ENCODE data around the gene PPM1A.

DNA sequence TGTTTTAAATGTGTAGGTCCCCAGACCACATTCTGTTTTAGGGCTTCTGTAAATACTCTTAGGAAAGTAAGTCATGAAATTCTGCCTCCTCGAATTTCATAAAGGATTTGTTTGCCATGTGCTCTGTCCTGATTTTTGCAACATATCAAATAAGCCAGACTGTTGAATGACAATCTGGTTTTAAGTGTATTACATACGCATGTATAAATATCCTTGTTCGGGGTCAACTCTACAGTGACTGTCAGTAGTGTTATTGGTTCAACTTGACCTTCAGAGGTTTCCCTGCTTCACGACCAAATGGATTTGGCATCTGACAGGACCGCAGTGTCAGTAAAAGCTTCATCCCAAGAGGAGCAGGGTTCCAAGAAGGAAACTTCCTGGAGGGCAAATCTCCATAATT lies 52.7 kb downstream of the PPM1A start:
- no peak for TF ChIP-seq CTCF (conservative IDR thresholded peaks at IDR 0.05; ENCODE audit: low read depth, low read length)
- no peak for TF ChIP-seq EZH2 (IDR thresholded peaks at IDR 0.05; ENCODE audit: borderline replicate concordance, low read depth, low read length, poor library complexity, severe bottlenecking)

All from A673 (cell line).